Thyroid gland (tissue), 4 donors: ENCODE data around the gene CBFA2T3. TPM values are rescaled to one million over a fixed set of nuclear protein-coding genes. Genes with fewer than 3 reads are reported as not detected.

Experiments
- DNase-seq, 2 donors: peaks; one replicate each; pipeline ENCODE4 v3.0.0-alpha.2; 2019
- H3K27ac ChIP-seq, 3 donors: fragments of 200-600 bp; sonication (generic); 1 replicate in 2 of 3; 2 replicates in 1 of 3; pipeline ENCODE4 v1.5.1; 2016 to 2019; ENCODE audit warnings: mild to moderate bottlenecking in 1 of 3, moderate library complexity in 1 of 3
- H3K27me3 ChIP-seq: fragments of 200-600 bp; sonication (generic); one replicate; pipeline ENCODE4 v1.5.1; 2019
- H3K36me3 ChIP-seq, 2 donors: fragments of 200-600 bp; sonication (generic); one replicate each; pipeline ENCODE4 v1.5.1; 2016 to 2019
- H3K4me1 ChIP-seq, 2 donors: fragments of 200-600 bp; sonication (generic); one replicate each; pipeline ENCODE4 v1.5.1; 2017 to 2019
- H3K4me3 ChIP-seq, 3 donors: fragments of 200-600 bp; sonication (generic); replicated peaks in 1 of 3; 1 replicate in 2 of 3; 2 replicates in 1 of 3; pipeline ENCODE4 v1.5.1; 2016; ENCODE audit warnings: mild to moderate bottlenecking in 1 of 3
- H3K9me3 ChIP-seq: fragments of 200-600 bp; sonication (generic); one replicate; pipeline ENCODE4 v1.5.1; 2017
- POLR2A ChIP-seq, 2 donors: fragments of 450-650 bp; IDR thresholded peaks; one replicate each; pipeline ENCODE4 v1.6.1; 2017; ENCODE audit warnings: antibody characterized with exemption in 2 of 2, mild to moderate bottlenecking in 2 of 2, moderate library complexity in 1 of 2
- WGBS, 2 donors: methylation state at CpG; one replicate each; pipeline ENCODE4 v1.1.5; 2017; 5-methylcytosine and 5-hydroxymethylcytosine counted together
- intact Hi-C: fragments of 100-400 bp; cut with DNase I; formaldehyde crosslinking; loops from one replicate; pipeline ENCODE4 v1.15.1; 2023
- total RNA-seq, 4 donors: library from RNA; depleted of rRNA; stranded (reverse); fragments of >200 nt; gene quantifications; one replicate each; pipeline ENCODE4 v1.2.3, GENCODE V29; 2016
- TF ChIP-seq, protein P1 (sequence below), 6 experiments: fragments of 200-600 bp in 3 of 6; fragments of 450-650 bp in 3 of 6; sonication (generic) in 3 of 6; IDR thresholded peaks; one replicate each; pipeline ENCODE4 v1.5.1; 2016 to 2019; ENCODE audit warnings: antibody characterized with exemption in 6 of 6, mild to moderate bottlenecking in 2 of 6, inconsistent platforms in 1 of 6, moderate library complexity in 1 of 6

CBFA2T3 gene
- total RNA-seq, 4 donors from 2014 or later: 1.3 to 3.8 (median 2.6) TPM

DNA sequence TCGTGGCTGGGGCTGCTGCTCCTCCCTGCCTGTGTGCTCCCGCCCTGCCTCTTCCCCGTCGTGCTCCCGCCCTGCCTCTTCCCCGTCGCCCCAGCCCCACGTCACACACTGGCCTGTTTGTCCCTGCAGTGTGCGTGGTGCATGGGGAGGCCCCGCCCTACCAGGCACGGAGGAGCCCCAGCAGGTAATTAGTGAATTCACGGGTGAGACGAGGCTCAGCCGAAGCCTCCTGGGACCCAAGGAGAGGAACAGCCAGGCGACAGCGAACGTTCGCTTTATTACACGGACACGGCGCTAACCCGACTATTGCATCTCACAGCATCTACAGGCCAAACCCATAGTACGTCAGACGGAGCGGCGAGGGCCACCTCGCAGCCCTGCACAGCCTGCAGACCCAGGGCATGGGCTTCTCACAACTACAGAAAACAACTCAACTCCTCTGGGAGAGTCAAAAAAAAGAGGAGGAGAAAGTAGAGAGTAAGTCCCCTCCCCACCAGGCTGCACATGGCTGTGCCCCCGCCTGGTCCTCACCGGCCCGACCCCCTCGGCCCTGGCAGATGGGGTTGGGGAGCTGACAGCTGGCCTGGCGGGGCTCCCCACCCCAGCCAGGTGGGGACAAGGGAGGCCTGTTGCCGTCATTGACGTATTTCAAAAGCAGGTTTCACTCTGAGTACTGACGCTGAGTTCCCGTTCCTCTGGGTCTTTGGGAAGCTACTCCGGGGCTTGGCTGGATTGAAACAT, 106.2 kb downstream of the CBFA2T3 start:
- intact Hi-C loops: no loop called here
- 49 to 54% methylated on average over 21 to 37 of the region's 37 CpGs for WGBS, 2 donors
- Histone ChIP-seq H3K36me3 (no peaks in the 10 kb centered on the region), H3K9me3 (no peaks in the 10 kb centered on the region), H3K27ac (no peak overlapping the region), H3K27me3 (no peaks in the 10 kb centered on the region), H3K4me1 (no peaks in the 10 kb centered on the region), H3K4me3 (no peak overlapping the region)
- no peak for DNase-seq
- TF ChIP-seq, protein P1, sequence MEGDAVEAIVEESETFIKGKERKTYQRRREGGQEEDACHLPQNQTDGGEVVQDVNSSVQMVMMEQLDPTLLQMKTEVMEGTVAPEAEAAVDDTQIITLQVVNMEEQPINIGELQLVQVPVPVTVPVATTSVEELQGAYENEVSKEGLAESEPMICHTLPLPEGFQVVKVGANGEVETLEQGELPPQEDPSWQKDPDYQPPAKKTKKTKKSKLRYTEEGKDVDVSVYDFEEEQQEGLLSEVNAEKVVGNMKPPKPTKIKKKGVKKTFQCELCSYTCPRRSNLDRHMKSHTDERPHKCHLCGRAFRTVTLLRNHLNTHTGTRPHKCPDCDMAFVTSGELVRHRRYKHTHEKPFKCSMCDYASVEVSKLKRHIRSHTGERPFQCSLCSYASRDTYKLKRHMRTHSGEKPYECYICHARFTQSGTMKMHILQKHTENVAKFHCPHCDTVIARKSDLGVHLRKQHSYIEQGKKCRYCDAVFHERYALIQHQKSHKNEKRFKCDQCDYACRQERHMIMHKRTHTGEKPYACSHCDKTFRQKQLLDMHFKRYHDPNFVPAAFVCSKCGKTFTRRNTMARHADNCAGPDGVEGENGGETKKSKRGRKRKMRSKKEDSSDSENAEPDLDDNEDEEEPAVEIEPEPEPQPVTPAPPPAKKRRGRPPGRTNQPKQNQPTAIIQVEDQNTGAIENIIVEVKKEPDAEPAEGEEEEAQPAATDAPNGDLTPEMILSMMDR (IDR thresholded peaks at IDR 0.05): no peak
- no peak for TF ChIP-seq POLR2A (IDR thresholded peaks at IDR 0.05)

DNA sequence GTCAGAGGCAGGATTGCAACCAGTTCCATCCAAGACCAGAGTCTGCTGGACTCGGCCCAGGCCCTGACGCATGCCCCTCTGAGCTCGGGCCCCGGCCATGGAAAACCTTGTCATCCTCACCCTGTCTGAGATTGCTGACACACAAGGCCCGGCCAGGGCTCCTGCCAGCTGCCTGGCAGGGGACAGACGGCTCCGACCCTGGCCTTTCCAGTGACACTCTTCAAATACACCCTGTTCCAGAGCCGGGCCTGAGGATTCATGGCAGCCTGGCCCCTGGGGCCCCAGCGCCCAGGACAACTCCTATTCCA, 107.4 kb downstream of the CBFA2T3 start:
- intact Hi-C loops: no loop called here
- H3K4me1 ChIP-seq: no peaks in the 10 kb centered on the region
- no peak for DNase-seq
- H3K27ac ChIP-seq: no peak overlapping the region
- no peak overlapping the region for H3K4me3 ChIP-seq
- 81 to 84% methylated on average over 6 to 9 of the region's 9 CpGs for WGBS, 2 donors
- TF ChIP-seq POLR2A (IDR thresholded peaks at IDR 0.05): no peak
- TF ChIP-seq, protein P1 (IDR thresholded peaks at IDR 0.05): no peak
- no peaks in the 10 kb centered on the region for H3K9me3 ChIP-seq
- H3K27me3 ChIP-seq: no peaks in the 10 kb centered on the region
- no peaks in the 10 kb centered on the region for H3K36me3 ChIP-seq

GRCh38 chr16:88868974-88869672, 107.9 kb downstream of the CBFA2T3 start:
- H3K27me3 ChIP-seq: no peaks in the 10 kb centered on the region
- H3K9me3 ChIP-seq: no peaks in the 10 kb centered on the region
- DNase-seq: no peak
- H3K4me3 ChIP-seq: no peak overlapping the region
- intact Hi-C loops: no loop called here
- 84 to 86% methylated on average over 21 to 26 of the region's 27 CpGs for WGBS, 2 donors
- H3K27ac ChIP-seq: no peak overlapping the region
- H3K36me3 ChIP-seq: no peaks in the 10 kb centered on the region
- H3K4me1 ChIP-seq: no peaks in the 10 kb centered on the region
- no peak for TF ChIP-seq POLR2A (IDR thresholded peaks at IDR 0.05)
- TF ChIP-seq, protein P1 (IDR thresholded peaks at IDR 0.05): no peak

DNA sequence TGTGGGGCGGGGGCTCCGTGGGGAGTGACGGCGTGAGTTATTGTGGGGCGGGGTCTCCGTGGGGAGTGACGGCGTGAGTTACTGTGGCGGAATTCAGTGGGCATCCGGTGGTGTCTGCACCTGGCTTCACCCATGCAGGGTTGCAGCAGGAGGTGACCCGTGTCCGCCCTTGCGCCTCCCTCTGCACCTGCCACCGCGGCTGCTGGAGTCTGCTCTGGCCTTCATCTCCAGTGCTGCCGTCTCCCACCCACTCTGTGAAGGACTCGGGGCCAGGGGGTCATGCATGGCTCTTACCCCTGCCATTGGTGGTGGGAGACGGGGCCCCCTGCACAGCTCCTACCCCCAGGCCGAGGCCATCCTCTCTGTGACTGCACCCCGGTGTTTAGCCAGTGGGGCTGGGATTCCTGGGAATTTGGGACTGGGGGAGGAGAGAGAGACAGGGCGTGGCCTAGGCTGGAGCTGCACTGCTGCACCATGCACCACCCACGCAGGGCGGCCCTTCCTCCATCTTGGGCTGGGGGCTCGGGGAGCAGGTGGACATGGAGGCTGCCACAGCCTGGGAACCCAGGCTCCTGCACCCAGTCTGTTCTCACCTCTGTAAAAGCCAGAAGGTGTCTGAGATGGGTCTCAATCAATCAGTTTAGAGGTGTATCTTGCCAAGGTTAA, 109.3 kb downstream of the CBFA2T3 start:
- Histone ChIP-seq H3K4me3 (no peak overlapping the region), H3K27ac (no peak overlapping the region), H3K4me1 (no peaks in the 10 kb centered on the region), H3K36me3 (no peaks in the 10 kb centered on the region), H3K27me3 (no peaks in the 10 kb centered on the region), H3K9me3 (no peaks in the 10 kb centered on the region)
- WGBS, 2 donors: 89 to 94% methylated on average over 13 of the region's 24 CpGs
- TF ChIP-seq POLR2A (IDR thresholded peaks at IDR 0.05): no peak
- TF ChIP-seq, protein P1 (IDR thresholded peaks at IDR 0.05): no peak
- intact Hi-C loops: no loop called here
- no peak for DNase-seq
